NOMO-1 (cell line): Measurements from ENCODE around the gene SRSF9.
A peak's percentile ranks its signal among the peaks of the same experiment; 100 is the strongest.
"Not testable (repeated sequence)": the region's sequence is repeated elsewhere in the genome, so short reads cannot be mapped to it uniquely, and the experiment has no call there.

Experiments
- DNase-seq, 2 experiments: peaks; one replicate each; lab custom pipeline; 2025; ENCODE audit not compliant: unreplicated experiment in 2 of 2; lab: John Stamatoyannopoulos, UW

Gene SRSF9

GRCh38 chr12:120455302-120455701 is 14.2 kb downstream of the SRSF9 start:
- no peak for DNase-seq

- DNase-seq = peak; percentile 32 to 44
These were observed 15.6 kb downstream of the SRSF9 start for GRCh38 chr12:120453977-120454376.

DNA sequence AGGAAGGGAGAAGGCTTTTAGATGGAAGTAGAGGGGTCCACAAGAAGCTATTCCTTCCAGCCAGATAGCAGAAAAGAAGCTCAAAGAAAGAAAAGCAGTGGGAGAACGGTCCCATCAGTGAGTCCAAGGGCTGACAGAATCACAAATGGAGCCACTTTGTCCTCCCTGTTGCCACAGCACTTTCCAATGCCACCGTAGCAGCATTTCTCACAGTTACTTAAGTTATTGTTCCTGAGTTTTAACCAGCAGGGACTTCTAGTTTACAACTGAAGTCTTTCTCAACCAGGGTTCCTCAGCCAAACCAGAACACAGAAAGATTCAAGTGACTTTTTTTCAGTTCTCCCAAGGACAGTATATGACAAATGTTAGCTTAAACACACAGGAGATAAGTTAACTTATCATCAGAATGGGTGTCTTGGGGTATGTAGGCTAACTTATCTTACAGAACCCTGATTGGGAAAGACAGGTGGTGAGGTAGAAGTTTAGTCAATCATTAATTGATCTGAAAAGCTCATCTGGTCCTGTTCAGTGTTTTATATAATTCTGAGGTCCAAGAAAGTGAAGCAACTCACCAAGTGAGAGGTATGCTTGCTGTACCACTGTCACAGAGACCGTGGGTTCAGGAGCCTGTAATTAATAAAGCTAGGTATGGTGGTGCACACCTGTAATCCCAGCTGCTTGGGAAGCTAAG is 16.3 kb downstream of the SRSF9 start:
- DNase-seq = no peak

DNA sequence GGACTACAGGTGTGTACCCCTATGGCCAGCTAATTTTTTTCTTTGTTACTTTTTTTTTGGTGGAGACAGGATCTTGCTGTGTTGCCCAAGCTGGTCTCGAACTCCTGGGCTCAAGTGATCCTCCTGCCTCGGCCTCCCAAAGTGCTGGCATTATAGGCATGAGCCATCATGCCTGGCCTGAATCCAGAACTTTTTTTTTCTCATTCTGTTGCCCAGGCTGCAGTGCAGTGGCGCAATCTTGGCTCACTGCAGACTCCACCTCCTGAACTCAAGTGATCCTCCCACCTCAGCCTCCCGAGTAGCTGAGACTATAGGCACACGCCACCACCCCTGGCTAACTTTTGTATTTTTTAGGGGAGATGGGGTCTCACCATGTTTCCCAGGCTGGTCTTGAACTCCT is 17.0 kb downstream of the SRSF9 start:
- not testable (repeated sequence) for DNase-seq

DNA sequence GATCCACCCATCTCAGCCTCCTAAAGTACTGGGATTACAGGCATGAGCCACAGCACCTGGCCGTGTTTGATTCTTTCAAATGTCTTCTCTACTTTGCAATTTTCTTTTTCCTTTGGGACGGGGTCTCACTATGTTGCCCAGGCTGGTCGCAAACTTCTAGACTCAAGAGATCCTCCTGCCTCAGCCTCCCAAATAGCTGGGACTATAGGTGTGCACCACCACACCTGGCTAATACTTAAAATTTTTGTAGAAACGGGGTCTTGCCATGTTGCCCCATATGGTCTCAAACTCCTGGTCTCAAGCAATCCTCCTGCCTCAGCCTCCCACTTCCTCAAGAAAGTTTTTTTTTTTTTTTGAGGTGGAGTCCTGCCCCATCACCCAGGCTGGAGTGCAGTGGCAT is 21.6 kb downstream of the SRSF9 start:
- no peak for DNase-seq

GRCh38 chr12:120446844-120447178 is 22.7 kb downstream of the SRSF9 start:
- DNase-seq = not testable (repeated sequence)

- peak; percentile 66 to 87 for DNase-seq
These were observed 23.4 kb downstream of the SRSF9 start, which contains the start of the genes GATC and TRIAP1 for GRCh38 chr12:120445911-120446843. GATC (plus strand) TSS chr12:120446444; CDS start chr12:120446481, 37 bp downstream. TRIAP1 (minus strand) TSS chr12:120446384; CDS start chr12:120446372, 12 bp downstream.

DNA sequence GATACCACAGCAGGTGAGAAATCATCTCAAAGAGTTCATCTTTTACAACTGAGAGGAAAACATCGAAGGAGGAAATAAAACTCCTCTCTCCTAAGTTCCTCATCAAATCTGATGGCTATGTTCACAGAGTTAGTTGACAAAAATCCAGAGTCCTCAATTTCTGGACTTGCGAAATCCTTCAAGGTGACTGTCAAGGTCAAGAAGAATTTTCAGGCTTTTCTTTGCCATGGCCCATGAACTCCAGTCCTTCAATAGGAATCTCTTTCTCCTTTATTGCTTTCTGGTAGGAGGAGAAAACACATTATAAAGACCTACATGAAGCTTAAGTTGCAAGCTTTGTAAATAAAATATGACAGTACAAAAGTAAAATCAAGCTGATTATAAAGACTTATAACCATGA is 24.9 kb downstream of the SRSF9 start:
- no peak for DNase-seq

GRCh38 chr12:120439646-120440247 is 29.8 kb downstream of the SRSF9 start:
- DNase-seq = peak; percentile 45 to 63

DNA sequence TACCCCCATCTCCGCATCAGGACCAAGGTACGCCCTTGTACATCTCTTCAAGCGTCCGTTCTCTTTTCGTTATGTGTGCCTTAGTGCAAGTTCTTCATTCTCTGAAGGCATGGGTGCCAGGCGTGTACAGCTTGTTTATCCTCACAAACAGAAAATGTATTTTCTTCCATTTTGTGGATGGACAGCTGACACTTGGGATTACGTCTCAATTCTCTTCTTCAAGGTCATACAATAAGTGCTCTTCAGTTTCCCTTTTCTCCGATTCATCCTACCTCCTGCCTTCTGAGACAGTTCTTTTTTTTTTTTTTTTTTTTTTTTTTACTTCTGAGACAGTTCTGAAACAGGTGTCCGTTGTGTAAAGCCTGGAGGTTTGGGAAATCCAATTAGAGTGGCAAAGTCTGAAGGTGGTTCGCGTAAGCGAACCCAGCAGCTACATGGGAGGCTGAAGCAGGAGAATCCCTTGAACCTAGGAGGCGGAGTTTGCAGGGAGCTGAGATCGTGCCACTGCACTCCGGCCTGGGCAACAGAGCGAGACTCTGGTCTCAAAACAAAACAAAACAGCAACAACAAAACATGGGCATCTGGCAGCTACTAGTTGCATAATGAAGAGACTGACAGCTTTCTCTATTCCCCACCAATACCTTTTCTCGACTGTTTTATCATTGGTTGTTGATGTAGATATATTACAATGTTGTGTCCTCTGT is 30.9 kb downstream of the SRSF9 start:
- peak in 1 of 2 experiments; percentile 39 for DNase-seq

DNA sequence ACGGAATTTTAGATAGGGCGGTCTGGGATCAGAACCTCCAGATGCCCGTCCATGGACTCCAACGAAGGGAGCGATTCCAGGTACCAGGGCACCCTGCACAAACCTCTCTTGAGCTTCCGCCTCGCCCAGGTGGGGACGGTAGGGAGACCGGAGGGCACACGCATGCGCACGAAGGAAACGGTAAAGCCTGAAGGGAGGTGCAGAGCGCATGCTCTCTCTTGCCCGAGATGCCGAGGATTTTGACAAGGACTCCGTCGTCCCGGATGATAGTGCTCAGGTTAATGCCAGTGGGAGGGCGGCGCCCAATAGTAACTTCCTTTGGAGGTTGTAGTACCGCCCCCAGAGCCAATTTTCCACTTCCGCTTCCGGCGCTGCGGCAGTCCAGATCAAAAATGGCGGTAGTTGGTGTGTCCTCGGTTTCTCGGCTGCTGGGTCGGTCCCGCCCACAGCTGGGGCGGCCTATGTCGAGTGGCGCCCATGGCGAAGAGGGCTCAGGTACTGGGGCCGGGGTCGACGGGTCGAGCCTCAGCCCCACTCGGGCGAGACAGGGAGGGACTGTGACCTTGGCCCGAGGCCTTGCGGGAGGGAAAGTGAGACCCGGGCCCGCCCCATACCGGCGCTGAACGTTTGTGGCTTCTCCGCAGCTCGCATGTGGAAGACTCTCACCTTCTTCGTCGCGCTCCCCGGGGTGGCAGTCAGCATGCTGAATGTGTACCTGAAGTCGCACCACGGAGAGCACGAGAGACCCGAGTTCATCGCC is 31.6 kb downstream of the SRSF9 start, which contains the start of gene COX6A1:
TSS of gene COX6A1 (plus strand) at position 379 of the 760 bp plus-strand sequence. CDS start at position 393, 14 bp downstream.
- peak; percentile 98 to 99 for DNase-seq

DNA sequence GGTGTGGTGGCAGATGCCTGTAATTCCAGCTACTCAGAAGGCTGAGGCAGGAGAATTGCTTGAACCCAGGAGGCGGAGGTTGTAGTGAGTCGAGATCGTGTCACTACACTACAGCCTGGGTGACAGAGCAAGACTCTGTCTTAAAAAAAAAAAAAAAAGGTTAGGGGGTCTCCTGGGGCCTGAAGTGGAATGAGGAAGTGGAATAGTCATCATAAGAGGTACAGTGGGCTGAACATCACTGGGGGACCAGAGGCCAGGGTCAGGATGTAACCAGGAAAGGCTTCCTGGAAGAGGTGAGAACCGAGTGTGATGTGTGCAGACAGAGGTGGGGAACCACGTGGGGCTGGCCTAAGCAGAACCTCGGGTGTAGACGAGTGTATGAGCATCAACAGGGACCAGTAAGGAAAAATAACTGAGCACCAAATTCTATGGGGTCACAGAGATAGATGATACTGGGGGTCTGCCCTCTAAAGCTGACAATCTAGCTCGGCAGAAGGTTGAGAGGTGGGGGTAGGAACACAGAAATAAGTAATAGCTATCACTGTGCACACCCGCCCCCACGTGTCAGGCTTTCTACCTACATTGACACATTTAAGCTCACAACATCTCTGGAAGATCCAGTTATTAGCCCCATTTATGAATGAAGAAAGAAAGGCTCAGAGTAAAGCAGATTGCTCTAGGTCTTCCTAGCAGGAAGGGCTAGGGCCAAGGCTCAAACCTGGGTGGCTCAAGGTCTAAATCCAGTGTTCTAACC is 36.6 kb downstream of the SRSF9 start:
- DNase-seq = no peak

DNA sequence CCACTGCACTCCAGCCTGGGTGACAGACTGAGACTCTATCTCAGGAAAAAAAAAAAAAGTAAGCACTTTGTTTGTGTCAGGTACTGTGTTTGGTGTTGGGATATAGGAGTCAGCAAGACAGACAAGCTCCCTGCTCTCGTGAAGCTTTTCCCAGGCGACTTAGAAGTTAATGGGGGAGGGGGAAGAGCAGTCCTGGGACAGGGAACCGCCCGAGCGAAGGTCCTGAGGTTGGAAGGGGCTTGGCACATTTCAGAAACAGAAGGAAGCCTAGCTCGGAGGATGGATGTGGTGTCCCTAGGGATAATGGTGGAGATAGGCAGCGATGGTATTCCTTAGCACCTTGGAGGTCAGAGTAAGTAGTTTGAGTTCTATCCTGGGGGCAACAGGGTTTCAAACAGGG is 40.2 kb downstream of the SRSF9 start:
- DNase-seq = no peak

GRCh38 chr12:120428597-120429229 is 40.8 kb downstream of the SRSF9 start:
- DNase-seq = no peak

- DNase-seq = no peak
These were observed 43.8 kb downstream of the SRSF9 start for GRCh38 chr12:120425797-120426196.

GRCh38 chr12:120422892-120423456 is 46.6 kb downstream of the SRSF9 start:
- DNase-seq = no peak

DNA sequence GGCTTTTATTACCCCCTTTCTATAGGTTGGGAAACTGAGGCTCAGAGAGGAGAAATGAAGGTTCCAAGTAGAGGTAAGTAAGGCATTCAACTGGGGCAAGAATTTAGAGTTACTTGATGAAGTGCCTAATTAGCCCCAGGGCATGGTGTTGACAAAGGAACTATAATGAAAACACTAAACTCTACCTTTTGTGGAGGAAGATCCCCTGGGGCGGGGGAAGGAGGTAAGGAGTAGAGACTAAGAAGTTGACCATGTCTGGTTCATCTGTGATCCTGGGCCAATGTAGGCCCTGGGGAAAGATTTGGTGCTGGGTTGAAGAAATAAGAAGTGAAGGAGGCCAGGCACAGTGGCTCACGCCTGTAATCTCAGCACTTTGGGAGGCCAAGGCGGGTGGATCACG is 47.8 kb downstream of the SRSF9 start:
- DNase-seq = no peak

- no peak for DNase-seq
These were observed 51.5 kb downstream of the SRSF9 start for GRCh38 chr12:120417917-120418580.
